Posterior cingulate gyrus (tissue), 11 donors: ENCODE data around the gene GTF2A1.
"Not testable (repeated sequence)": the region's sequence is repeated elsewhere in the genome, so short reads cannot be mapped to it uniquely, and the experiment has no call there.

Experiments
- DNase-seq, 10 donors: peaks; one replicate each; pipeline versions ENCODE4 v3.0.0 to v3.0.0-alpha.2; 2020 to 2021; ENCODE audit warnings: mixed read lengths in 3 of 10
- intact Hi-C: fragments of 100-400 bp; cut with DNase I; formaldehyde crosslinking; loops from one replicate; pipeline ENCODE4 v1.15.1; 2023

GTF2A1 gene

DNA sequence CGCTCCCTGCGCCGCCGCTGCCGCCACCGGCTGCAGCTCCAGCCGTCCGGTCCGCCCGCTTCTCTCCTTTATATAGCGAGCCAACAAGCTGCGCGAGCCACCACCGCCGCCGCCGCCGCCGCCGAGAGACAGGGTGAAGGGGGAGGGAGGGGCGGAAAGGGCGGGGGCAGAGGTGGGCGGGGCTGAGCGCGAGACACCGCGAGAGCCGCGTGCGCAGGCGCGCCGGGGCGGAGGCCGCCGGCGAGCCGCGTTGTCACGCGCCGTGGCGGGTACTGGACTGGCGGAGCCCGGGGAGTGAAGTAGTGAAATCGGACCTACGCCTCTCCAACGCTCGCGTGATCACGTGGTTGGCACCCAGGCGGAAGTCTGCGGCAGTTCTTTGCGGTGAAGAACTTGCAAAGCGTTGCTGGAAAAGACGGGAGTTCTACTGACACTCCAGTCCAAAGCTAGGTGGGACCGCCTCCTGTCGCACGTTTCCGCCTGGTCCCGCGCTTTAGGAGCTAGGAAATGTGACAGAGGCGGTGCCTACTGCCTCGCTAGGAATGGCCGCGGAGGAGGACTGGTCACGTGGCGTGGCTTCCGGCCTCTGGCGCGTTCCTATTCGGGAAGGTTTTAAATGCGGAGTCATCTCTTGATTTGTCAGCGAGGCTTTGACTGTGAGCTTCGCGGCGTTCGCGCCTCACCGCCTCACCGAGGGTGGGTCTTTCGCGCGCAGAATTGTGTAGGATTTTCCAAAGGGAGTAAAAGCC lies at the start of gene GTF2A1:
TSS of gene GTF2A1 (minus strand) at position 130 of the 749 bp plus-strand sequence. CDS start 441 bp downstream, outside the sequence.
- peak; percentile 89 to 99 (median 94) for DNase-seq
- intact Hi-C loops, result loop anchor here (5.0 kb wide), 1 partner anchor 311 kb away; the partner anchor contains the start of gene SEL1L

DNA sequence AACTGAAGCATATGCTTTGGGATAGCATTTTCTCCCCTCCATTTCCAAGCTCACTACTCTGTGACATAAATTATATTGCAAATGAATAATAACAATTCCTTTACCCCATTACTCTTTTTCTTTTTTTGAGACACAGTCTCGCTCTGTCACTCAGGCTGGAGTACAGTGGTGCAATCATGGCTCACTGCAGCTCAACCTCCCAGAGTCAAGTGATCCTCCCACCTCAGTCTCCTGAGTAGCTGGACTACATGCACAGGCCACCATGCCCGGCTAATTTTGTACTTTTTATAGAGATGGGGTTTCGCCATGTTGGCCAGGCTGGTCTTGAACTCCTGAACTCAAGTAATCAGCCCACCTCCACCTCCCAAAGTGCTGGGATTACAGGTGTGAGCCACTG lies 49.2 kb upstream of the GTF2A1 start:
- no peak for DNase-seq
- intact Hi-C loops, result loop anchor here (1.0 kb wide), 1 partner anchor 183 kb away; no protein-coding TSS in a partner anchor

DNA sequence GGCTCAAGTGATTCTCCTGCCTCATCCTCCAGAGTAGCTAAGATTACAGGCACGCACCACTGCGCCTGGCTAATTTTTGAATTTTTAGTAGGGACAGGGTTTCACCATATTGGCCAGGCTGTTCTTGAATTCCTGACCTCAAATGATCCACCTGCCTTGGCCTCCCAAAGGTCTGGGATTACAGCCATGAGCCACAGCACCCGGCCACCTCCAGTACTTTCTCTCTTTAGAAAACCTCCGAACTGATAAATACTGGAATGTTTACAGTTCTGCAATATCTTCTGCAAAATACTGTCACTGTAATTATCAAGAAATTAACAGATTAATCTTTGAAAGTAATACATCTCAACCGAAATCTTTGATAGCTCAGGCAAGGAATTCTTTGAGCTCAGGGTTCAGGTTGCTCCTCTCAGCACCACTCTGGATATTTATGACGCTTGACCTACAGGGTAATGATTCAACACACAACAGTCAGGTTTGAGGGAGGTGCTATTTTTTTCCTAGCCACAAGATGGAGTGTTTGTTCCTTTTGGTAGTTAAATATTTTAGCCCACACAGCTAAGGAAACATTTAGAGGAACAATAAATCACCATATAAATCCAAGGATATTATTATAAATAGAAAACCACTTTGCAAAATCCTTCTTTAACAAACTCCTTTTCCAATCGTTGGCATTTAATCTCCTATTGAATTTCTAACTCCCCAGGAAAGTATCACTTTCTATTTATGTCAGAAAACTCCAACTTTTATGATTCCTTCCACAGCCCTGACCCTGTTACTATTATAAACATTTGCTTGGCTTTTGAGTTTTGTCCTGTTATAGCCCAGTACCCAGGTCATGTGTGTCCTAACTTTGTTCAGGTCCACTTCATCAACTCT lies 48.6 kb upstream of the GTF2A1 start:
- no peak for DNase-seq

DNA sequence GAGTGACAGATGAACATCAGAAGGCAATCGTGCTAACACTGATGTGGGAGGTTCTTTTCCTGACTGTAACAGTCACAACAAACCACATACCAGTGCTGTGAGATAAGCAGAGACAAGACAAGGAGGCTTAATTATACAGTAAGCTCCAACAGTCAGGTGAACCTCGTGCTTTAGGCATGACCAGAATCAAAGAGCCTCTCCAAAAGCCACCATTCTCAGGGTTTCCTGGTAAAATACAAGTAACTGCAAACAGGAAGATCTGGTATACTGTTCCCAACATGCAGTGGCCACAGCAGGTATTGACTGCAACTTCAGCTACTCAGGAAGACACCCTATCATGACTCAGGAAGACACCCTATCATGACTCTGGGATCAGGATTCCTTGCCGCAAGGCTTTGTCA lies 47.3 kb upstream of the GTF2A1 start:
- intact Hi-C loops, result no loop called here
- no peak for DNase-seq

More for the DNA sequence above, 48.6 kb upstream of the GTF2A1 start:
- intact Hi-C loops, result loop anchor here (1.0 kb wide), 1 partner anchor 184 kb away; no protein-coding TSS in a partner anchor

DNA sequence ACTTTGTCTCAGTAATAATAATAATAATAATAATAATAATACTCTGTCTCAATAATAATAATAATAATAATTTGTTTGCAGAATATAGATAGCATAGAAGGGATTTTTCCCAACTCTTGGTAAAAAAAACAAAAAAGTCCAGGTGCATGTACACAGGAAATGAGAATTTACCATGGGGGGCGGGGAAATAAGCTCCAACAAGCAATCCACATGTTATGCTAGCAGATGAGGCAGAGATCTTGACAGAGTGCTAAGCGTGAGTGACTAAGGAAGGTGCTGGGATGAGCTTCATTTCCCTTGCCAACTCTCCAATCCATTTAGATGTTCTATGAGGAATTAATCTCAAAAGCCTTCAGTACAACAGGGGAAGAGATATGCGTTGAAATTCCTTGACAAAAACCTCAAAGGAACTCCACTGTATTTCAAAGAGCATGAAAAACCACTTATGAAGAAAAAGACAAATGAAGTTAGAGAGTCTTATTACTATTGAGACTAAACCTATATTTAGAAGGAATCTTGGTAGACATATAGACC lies 44.9 kb upstream of the GTF2A1 start:
- DNase-seq, result no peak
- intact Hi-C loops, result no loop called here

DNA sequence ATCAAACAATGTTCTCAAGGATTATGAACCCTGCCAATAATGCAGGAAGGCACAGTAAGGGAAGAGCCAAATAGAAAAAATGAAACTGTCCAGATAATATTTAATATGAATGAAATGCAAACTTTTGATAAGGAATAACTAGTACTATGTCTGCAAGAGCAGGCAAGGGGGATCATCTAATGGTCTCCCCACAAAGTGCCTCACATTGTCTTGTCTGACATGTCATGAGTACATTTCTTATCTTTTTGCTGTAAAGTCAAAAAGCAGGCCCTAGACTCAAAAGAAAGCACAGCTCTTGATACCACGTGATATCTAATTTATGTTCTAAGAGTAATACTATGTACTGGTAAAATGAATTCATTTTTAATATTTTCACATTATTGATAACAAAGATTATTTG lies 43.9 kb upstream of the GTF2A1 start:
- no peak for DNase-seq
- intact Hi-C loops, result no loop called here

DNA sequence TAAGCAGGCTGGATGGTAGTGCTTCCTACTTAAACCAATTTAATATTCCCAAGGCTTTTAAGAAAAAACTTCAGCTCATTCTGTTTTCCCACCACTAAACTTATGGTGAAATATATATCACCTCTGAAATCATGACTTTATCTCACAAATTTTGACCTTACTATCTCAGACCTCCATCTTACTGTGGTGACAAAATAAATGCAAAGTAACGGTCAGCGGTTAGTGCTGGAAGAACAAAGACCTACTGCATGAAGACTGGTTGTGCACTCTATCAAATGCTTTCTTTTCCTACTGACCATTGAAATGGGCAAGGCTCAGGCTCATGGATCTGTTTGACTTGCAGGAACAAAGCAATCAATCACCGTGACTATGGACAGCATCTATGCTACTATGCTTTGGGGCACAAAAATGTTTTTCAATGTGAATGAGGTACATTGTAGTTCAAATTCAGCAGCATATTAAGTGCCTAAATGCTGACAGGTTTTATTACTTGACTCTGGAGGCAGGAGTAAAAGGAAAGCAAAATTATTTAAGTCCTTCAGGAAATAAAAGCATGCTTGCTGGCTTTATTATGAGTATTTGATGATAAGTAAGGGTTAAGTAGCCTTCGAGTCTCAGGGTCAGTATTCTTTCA lies 43.1 kb upstream of the GTF2A1 start:
- intact Hi-C loops, result no loop called here
- no peak for DNase-seq

DNA sequence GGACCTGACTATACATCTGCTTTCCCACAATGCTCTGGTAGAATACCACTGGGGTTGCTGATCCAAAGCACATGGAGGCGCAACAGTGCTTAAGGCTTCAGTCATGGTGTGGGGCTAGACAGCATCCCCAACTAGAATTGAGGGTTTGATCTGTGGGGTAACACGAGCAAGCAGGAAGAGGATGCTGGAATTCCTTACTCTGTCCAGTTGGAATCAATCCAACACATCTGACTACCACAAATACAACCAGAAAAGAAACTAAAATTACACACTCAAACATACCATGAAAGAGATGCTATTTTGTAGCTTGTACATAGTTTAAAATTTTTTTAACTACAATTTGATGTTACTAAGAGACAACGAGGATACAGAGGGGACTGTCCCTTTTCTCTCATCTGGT lies 40.4 kb upstream of the GTF2A1 start:
- intact Hi-C loops, result no loop called here
- DNase-seq, result no peak

DNA sequence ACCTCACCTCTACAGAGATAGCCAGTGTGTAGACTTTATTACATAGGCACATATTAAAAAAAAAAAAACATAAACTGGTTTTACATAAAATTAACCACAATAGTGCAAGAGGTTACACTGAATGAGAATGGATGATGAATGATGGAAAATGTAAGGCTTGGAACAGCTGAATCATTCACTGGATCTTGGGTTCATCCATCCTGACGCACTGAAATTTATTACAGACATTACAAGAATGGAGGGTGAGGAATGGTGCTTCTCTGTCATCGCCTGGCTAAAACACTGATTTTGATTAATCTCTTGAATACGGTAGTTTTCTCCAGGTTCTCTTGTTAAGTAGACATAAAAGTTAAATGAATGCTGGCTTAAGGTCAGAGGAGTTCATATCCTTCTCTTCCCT lies 40.0 kb upstream of the GTF2A1 start:
- no peak for DNase-seq
- intact Hi-C loops, result no loop called here

DNA sequence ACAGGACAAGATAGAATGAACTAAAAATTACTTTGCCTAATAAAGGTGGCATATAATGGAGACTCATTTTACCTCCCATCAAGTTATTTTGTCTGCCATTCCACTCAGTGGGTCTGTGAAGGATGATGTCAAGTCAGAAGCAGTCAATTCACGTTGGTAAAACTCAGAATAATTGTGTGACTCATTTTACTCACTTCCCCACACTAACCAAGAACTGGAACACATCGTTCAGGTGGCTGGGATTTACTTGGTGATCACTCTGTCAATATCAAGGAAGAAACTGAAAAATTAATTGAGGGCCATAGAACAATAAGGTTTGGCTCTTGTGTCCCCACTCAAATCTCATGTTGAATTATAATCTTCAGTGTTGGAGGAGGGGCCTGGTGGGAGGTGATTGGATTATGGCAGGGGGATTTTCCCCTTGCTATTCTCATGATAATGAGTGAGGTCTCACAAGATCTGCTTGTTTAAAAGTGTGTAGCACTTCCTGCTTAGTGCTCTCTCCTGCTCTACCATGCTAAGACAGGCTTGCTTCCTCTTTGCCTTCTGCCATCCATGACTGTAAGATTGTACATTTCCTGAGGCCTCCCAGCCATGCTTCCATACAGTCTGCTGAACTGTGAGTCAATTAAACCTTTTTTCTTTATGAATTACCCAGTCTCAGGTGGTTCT lies 35.7 kb upstream of the GTF2A1 start:
- intact Hi-C loops, result no loop called here
- no peak for DNase-seq

DNA sequence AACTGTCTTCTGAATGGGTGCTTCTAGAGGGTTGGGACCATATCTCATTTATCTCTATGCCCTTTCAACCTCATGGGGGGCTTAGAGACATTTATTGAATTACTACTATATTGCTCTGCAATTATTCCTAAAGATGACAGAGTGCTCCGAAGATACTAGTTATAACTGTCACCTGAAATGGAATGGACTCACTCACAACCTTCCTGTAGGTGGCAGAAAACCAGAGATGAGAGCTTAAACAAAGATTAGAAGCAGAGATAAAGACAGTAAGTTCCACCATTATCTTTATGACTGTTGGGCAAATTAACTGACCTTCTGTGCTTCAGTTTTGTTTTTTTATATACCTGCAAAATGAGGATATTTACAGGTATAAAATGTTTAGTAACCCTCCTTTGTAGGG lies 31.5 kb upstream of the GTF2A1 start:
- no peak for DNase-seq

DNA sequence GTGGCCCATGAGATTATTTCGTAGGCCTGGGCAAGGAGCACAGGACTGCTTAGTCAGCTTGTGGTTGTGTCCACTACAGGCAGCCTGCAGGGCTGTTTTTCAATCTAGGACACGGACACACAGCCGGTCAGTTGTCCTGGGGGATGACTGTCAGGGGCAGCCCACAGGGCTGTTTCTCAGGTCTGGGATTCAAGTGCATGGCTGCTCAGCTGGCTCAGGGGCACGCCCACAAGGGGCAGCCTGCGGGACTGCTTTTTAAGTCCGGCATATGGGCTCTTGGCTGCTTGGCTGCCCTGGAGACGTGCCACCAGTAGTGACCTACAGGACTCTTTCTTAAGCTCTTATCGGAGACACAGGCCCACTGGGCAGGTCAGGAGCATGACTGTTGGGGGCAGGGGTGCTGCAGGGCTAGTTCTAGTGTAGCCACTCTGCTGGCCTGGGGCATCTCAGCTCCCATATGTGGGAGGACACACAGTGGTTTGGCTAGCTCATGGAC lies 26.6 kb upstream of the GTF2A1 start:
- no peak for DNase-seq
- intact Hi-C loops, result no loop called here

More for the DNA sequence above, 31.5 kb upstream of the GTF2A1 start:
- intact Hi-C loops, result no loop called here

DNA sequence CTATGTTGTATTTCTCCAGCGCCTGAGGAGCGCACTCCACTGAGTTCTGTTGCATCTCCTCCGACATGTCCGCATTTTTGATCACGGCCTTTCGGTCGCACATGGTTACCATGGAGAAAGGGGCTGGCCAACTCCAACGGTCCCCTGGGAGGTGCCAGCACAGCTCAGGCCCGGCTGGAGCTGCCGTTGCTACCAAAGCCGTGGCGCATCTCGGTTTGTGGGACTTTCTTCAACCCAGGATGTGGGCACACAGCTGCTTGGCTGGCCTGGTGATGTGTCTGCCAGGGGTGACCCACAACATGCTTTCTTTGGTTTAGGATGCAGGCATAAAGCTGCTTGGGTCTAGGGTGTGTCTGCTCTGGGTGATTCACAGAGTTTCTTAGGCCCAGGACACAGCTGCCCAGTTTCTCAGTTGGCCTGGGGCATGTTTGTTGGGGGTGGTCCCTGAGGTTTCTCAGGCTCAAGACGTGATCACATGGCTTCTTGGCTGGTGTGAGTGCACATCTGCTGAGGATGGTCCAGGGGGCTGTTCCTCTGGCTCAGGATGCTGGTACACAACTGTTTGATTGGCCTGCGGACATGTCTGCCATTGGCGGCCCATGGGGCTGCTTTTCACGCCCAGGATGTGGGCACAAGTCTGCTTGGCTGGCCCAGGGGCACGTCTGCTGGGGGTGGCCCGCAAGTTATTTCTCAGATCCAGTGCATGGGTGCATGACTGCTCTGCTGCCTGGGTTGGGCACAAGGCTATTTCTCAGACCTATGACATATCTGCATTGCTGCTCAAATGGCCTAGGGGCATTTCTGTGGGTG lies 25.9 kb upstream of the GTF2A1 start:
- no peak for DNase-seq
- intact Hi-C loops, result no loop called here

DNA sequence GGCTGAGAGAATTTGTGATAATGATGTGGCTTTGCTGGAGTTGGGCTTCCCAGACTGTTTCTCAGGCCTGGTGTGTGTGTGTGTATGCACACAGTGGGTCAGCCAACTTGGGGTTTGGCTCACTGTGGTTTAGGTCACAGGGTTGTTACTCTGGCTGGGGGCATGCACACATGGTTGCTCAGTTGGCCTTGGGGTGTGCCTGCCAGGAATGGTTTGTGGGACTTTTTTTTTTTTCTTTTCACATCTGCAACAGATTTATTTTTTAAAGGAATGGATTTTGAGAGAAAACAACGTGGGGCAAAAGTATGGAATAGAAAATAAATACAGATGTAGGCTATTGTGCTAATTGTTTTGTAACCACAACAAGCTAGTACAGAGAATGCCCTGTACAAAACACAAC lies 25.0 kb upstream of the GTF2A1 start:
- no peak for DNase-seq
- intact Hi-C loops, result no loop called here

DNA sequence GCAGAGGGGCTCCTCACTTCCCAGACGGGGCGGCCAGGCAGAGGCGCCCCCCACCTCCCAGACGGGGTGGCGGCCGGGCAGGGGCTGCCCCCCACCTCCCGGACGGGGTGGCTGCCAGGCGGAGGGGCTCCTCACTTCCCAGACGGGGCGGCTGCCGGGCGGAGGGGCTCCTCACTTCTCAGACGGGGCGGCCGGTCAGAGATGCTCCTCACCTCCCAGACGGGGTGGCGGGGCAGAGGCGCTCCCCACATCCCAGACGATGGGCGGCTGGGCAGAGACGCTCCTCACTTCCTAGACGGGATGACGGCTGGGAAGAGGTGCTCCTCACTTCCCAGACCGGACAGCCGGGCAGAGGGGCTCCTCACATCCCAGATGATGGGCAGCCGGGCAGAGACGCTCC lies 23.7 kb upstream of the GTF2A1 start:
- peak in 1 of 10 donors; percentile 35 for DNase-seq
- intact Hi-C loops, result not testable (repeated sequence)

DNA sequence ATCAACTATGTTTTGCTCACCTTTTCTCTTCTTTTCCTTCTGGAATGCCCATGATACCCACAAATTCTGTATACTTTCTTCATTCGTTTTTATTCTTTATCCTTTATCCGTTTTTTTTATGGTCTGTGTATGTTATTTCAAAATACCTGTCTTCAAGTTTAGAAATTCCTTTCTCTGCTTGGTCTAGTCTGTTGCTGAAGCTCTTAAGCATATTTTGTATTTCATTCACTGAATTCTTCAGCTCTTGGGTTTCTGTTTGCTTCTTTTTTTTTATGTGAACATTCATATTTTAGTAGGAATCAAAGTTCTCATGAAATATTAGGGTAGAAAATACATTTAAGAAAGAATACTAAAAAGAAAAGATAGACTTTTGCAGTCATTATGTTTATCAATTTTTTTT lies 22.7 kb upstream of the GTF2A1 start:
- no peak for DNase-seq
- intact Hi-C loops, result no loop called here

DNA sequence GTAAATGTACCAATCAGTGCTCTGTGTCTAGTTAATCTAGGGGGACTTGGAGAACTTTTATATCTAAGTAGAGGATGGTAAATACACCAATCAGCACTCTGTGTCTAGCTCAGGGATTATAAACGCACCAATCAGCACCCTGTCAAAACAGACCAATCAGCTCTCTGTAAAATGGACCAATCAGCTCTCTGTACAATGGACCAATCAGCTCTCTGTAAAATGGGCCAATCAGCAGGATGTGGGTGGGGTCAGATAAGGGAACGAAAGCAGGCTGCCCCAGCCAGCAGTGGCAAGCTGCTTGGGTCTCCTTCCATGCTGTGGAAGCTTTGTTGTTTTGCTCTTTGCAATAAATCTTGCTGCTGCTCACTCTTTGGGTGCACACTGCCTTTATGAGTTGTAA lies 16.1 kb upstream of the GTF2A1 start:
- intact Hi-C loops, DNase-seq: not testable (repeated sequence)

DNA sequence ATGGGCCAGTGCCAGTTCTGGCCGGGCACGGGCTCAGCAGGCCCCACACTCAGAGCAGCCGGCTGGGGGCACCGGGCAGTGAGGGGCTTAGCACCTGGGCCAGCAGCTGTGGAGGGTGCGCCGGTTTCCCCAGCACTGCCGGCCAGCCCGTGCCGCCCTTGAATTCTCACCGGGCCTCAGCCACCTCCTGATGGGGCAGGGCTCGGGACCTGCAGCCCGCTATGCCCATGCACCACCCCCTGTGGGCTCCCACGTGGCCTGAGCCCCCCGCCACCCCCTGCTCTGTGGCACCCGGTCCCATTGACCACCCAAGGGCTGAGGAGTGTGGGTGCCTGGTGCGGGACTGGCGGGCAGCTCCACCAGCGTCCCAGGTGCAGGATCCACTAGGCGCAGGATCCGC lies 15.4 kb upstream of the GTF2A1 start:
- intact Hi-C loops, result no loop called here
- DNase-seq, result no peak

DNA sequence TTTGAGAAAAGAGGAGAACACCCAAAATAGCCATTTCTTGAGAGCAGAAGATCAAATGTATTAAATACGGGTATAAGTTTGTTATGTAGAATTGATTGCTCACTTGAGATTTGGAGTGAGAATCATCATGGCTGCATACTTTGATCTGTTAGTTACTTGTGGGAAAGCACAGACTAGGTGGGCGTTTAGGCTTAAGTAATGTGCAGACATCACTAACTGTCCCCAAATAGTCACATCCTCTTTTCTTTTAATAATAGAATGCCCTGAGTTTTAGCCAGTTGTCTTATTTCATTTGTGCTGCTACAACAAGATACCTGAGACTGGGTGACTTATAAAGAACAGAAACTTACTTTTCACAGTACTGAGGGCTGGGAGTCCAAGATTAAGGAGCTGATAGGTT lies 14.3 kb upstream of the GTF2A1 start:
- intact Hi-C loops, result no loop called here
- no peak for DNase-seq
